Breast epithelium (tissue), 4 donors: Measurements from ENCODE around the gene DNAJA3. TPM values are rescaled to one million over a fixed set of nuclear protein-coding genes. Genes with fewer than 3 reads are reported as not detected.

Source experiments
- DNase-seq, 2 donors: peaks; one replicate each; pipeline ENCODE4 v3.0.0-alpha.2; 2019; ENCODE audit warnings: low spot score in 2 of 2
- H3K27ac ChIP-seq, 2 donors: fragments of 200-600 bp; sonication (generic) in 1 of 2; one replicate each; pipeline ENCODE4 v1.5.1; 2016 to 2019; ENCODE audit warnings: mild to moderate bottlenecking in 1 of 2
- H3K27me3 ChIP-seq, 2 donors: fragments of 200-600 bp; sonication (generic) in 1 of 2; one replicate each; pipeline versions ENCODE4 v1.5.1 to v1.6.0; 2017 to 2019; ENCODE audit warnings: control low read depth in 1 of 2, mild to moderate bottlenecking in 1 of 2
- H3K36me3 ChIP-seq: fragments of 200-600 bp; one replicate; pipeline ENCODE4 v1.5.1; 2019
- H3K4me1 ChIP-seq, 2 donors: fragments of 200-600 bp; sonication (generic); one replicate each; pipeline ENCODE4 v1.5.1; 2016 to 2019; ENCODE audit warnings: control low read depth in 1 of 2
- H3K4me3 ChIP-seq, 3 donors: fragments of 200-600 bp; sonication (generic); 1 replicate in 2 of 3; 2 replicates in 1 of 3; pipeline ENCODE4 v1.5.1; 2016 to 2019; ENCODE audit warnings: mild to moderate bottlenecking in 3 of 3, moderate library complexity in 2 of 3
- H3K9me3 ChIP-seq, 2 donors: fragments of 200-600 bp; sonication (generic) in 1 of 2; one replicate each; pipeline ENCODE4 v1.5.1; 2016 to 2019; ENCODE audit warnings: control low read depth in 1 of 2
- CTCF ChIP-seq, 3 donors: fragments of 450-650 bp; IDR thresholded peaks; one replicate each; pipeline ENCODE4 v1.5.1; 2016 to 2017; ENCODE audit warnings: antibody characterized with exemption in 3 of 3, mild to moderate bottlenecking in 3 of 3, moderate library complexity in 3 of 3
- POLR2A ChIP-seq: fragments of 450-650 bp; IDR thresholded peaks from one replicate; pipeline ENCODE4 v1.6.1; 2016; ENCODE audit warnings: antibody characterized with exemption, mild to moderate bottlenecking, moderate library complexity
- POLR2AphosphoS5 ChIP-seq, 3 donors: sonication (generic); formaldehyde crosslinking; IDR thresholded peaks; one replicate each; pipeline ENCODE4 v1.6.1; 2017; ENCODE audit warnings: antibody characterized with exemption in 3 of 3
- intact Hi-C: fragments of 100-400 bp; cut with DNase I; formaldehyde crosslinking; loops from one replicate; pipeline ENCODE4 v1.15.1; 2023; ENCODE audit warnings: low total_unique reads
- total RNA-seq, 3 donors: library from RNA; depleted of rRNA; stranded (reverse); fragments of >200 nt; gene quantifications; one replicate each; pipeline ENCODE4 v1.1.0, GENCODE V29; 2016

DNAJA3 gene
- total RNA-seq, 3 donors from 2014 or later, result 32.6 to 54.2 (median 45.9) TPM

- TF ChIP-seq POLR2AphosphoS5 (IDR thresholded peaks at IDR 0.05) (no peak), CTCF (IDR thresholded peaks at IDR 0.05) (no peak), POLR2A (no peak)
- intact Hi-C loops, result no loop called here
- no peak overlapping the region for H3K4me3 ChIP-seq
- H3K27ac ChIP-seq, result no peak overlapping the region
- no peaks in the 10 kb centered on the region for H3K36me3 ChIP-seq
- DNase-seq, result no peak
- H3K4me1 ChIP-seq, result peaks cover 0 to 5% of the 10 kb centered on the region in 2 donors
- no peaks in the 10 kb centered on the region for H3K27me3 ChIP-seq
- H3K9me3 ChIP-seq, result no peaks in the 10 kb centered on the region
Observed at GRCh38 chr16:4499196-4499555, 73.5 kb downstream of the DNAJA3 start.

DNA sequence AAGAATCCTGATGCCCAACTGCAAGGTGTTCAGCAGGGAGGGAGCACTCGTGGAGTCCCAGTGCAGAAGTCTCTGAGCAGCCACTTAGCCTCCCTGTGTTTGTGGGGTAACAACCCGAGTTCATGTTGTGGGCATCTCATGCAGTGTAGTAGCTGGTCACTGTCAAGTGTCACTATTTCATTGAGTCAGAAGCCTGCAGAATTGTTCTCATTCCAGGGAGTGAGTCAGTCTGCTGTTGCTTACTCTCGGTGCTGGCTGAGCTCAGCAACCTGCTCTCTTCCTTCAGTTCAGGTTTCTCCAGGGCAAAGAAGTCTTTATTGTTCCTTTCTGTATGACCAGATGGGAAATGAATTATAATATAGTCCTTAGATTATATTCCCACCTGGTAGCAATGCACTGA is 74.6 kb downstream of the DNAJA3 start:
- no peaks in the 10 kb centered on the region for H3K9me3 ChIP-seq
- H3K36me3 ChIP-seq, result no peaks in the 10 kb centered on the region
- TF ChIP-seq POLR2A, result no peak
- no peak for TF ChIP-seq POLR2AphosphoS5 (IDR thresholded peaks at IDR 0.05)
- no peak for TF ChIP-seq CTCF (IDR thresholded peaks at IDR 0.05)
- intact Hi-C loops, result no loop called here
- peak overlapping the region; percentile 6 to 59 for H3K27ac ChIP-seq
- DNase-seq, result no peak
- peaks cover 0 to 5% of the 10 kb centered on the region in 2 donors for H3K4me1 ChIP-seq
- H3K27me3 ChIP-seq, result no peaks in the 10 kb centered on the region
- H3K4me3 ChIP-seq, result peak overlapping the region in 1 of 3 donors; percentile 36

- no peak for DNase-seq
- Histone ChIP-seq H3K9me3 (no peaks in the 10 kb centered on the region), H3K27ac (peak overlapping the region; percentile 6 to 59), H3K4me3 (peak overlapping the region in 2 of 3 donors; percentile 17 to 36), H3K4me1 (peaks cover 0 to 5% of the 10 kb centered on the region in 2 donors), H3K27me3 (no peaks in the 10 kb centered on the region), H3K36me3 (no peaks in the 10 kb centered on the region)
- intact Hi-C loops, result no loop called here
- TF ChIP-seq POLR2A (no peak), CTCF (IDR thresholded peaks at IDR 0.05) (no peak), POLR2AphosphoS5 (IDR thresholded peaks at IDR 0.05) (no peak)
Observed at GRCh38 chr16:4501071-4501478, 75.4 kb downstream of the DNAJA3 start.

DNA sequence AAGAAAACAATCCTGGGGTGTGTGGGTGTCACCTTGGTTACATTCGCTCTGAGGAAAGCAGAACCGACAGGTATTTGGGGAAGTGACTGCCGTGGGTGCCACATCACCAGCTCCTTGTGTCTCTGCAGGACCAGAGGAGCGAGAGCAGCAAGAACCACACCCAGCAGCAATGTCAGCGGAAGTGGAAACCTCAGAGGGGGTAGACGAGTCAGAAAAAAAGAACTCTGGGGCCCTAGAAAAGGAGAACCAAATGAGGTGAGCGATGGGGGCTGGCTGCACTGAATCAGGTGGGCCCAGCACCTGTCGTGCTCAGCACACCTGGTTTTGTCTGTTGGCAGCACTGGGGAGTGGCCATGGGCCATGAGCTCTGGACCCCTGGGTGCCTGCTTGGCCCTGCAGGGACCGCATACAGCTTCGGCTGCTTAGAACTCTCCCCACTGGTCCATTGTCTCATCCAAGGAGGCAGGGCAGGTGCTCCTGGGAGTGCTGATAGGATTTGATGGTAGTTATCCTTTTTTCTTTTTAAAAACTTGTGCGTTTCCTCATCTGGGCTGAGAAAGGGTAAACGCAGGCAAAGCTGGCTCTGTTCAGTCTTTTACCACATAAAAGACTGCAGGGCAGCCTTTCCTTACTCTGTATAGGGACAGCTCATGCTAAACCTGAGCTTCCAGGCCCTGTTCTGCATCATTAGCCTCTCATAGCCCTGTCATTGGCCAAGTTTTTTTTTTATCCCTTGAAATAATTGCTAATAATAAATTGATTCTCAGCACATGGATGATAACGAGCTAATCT is 79.9 kb downstream of the DNAJA3 start:
- TF ChIP-seq CTCF (IDR thresholded peaks at IDR 0.05), result no peak
- TF ChIP-seq POLR2AphosphoS5 (IDR thresholded peaks at IDR 0.05), result no peak
- no peak for TF ChIP-seq POLR2A
- Histone ChIP-seq H3K36me3 (peaks cover 7% of the 10 kb centered on the region), H3K27me3 (no peaks in the 10 kb centered on the region), H3K27ac (no peak overlapping the region), H3K4me1 (no peaks in the 10 kb centered on the region), H3K4me3 (no peak overlapping the region), H3K9me3 (no peaks in the 10 kb centered on the region)
- DNase-seq, result peak in 1 of 2 donors; percentile 27
- intact Hi-C loops, result no loop called here

Other genes with a start within 250 kb of the DNAJA3 start
- gene SRL, start 183.8 kb upstream of the DNAJA3 start, total RNA-seq, result under 1 TPM; 0.32 to 0.98 (median 0.44) TPM
- gene TFAP4, start 152.8 kb upstream of the DNAJA3 start, total RNA-seq, result 1 to 10 TPM; 4.6 to 7.2 (median 6.2) TPM
- gene GLIS2, start 109.8 kb upstream of the DNAJA3 start, total RNA-seq, result 1 to 10 TPM in 2 of 3 donors, under 1 TPM in 1; 0.96 to 3.9 (median 1.5) TPM
- 10 to 100 TPM; 24.9 to 52.4 (median 49.9) TPM for gene PAM16, start 74.5 kb upstream of the DNAJA3 start, total RNA-seq
- gene VASN, start 54.0 kb upstream of the DNAJA3 start, total RNA-seq, result 10 to 100 TPM; 14.8 to 28.5 (median 16.1) TPM
- gene CORO7, start 9.3 kb upstream of the DNAJA3 start, total RNA-seq, result 10 to 100 TPM; 19.7 to 25.9 (median 22.7) TPM
- 10 to 100 TPM; 44.5 to 57.7 (median 51.5) TPM for gene NMRAL1, start 48.8 kb downstream of the DNAJA3 start, total RNA-seq
- 10 to 100 TPM; 53.6 to 87.7 (median 65.9) TPM for gene HMOX2, start 50.5 kb downstream of the DNAJA3 start, total RNA-seq
- 1 to 10 TPM; 9.1 to 9.9 (median 9.5) TPM for gene CDIP1, start 112.9 kb downstream of the DNAJA3 start, total RNA-seq
- gene C16orf96, start 130.5 kb downstream of the DNAJA3 start, total RNA-seq, result not detected
- gene UBALD1, start 189.0 kb downstream of the DNAJA3 start, total RNA-seq, result 10 to 100 TPM in 1 of 3 donors, 1 to 10 TPM in 2; 5.8 to 11.3 (median 7.2) TPM
- gene MGRN1, start 199.0 kb downstream of the DNAJA3 start, total RNA-seq, result 10 to 100 TPM; 26.7 to 28.5 (median 27.9) TPM